ENCODE results near the gene IFNAR2.

Gene IFNAR2

GRCh38 chr21:33267250-33267649 lies 37.5 kb downstream of the IFNAR2 start:
- DNase-seq (ENCODE audit: low read depth) = peak; percentile 11

GRCh38 chr21:33268393-33268736 lies 38.6 kb downstream of the IFNAR2 start:
- no peak for DNase-seq (ENCODE audit: low read depth)

- no peak for DNase-seq (ENCODE audit: low read depth)
Measured at GRCh38 chr21:33268737-33269441, 39.2 kb downstream of the IFNAR2 start.

GRCh38 chr21:33270986-33271385 lies 41.2 kb downstream of the IFNAR2 start:
- no peak for DNase-seq (ENCODE audit: low read depth)

GRCh38 chr21:33273044-33273443 lies 43.3 kb downstream of the IFNAR2 start:
- DNase-seq (ENCODE audit: low read depth) = peak; percentile 34

- DNase-seq (ENCODE audit: low read depth) = peak; percentile 34
Measured at GRCh38 chr21:33278721-33279120, 49.0 kb downstream of the IFNAR2 start.

GRCh38 chr21:33279330-33279820 lies 49.6 kb downstream of the IFNAR2 start:
- no peak for DNase-seq (ENCODE audit: low read depth)

Measured in EH (cell line).